Astrocyte of the cerebellum (primary cell): ENCODE data around the gene GGCX.

Source experiments
- DNase-seq: peaks from one replicate; pipeline ENCODE4 v3.0.0-alpha.2; 2011; ENCODE audit warnings: low read depth
- H3K4me3 ChIP-seq: 2 replicates; pipeline ENCODE4 v1.5.1; 2011; ENCODE audit warnings: mild to moderate bottlenecking, low read depth, low read length, moderate library complexity
- CTCF ChIP-seq: IDR thresholded peaks from 2 replicates; pipeline ENCODE4 v1.5.1; 2012; ENCODE audit warnings: low read length, low read depth, moderate library complexity, mild to moderate bottlenecking; ENCODE audit errors: missing control alignments
- in situ Hi-C: cut with HindIII; loops from 2 replicates; pipeline ENCODE4 v1.10.0; 2017; ENCODE audit warnings: low sequenced_read_pairs

Gene GGCX

GRCh38 chr2:85541753-85542457 is 19.4 kb downstream of the GGCX start:
- no peak for DNase-seq
- peak overlapping the region; percentile 82 for H3K4me3 ChIP-seq
- in situ Hi-C loops: no loop called here
- no peak for TF ChIP-seq CTCF

GRCh38 chr2:85541262-85541661 is 20.0 kb downstream of the GGCX start:
- in situ Hi-C loops: no loop called here
- TF ChIP-seq CTCF: no peak
- no peak for DNase-seq
- peak overlapping the region; percentile 82 for H3K4me3 ChIP-seq

GRCh38 chr2:85540133-85540648 is 21.1 kb downstream of the GGCX start:
- peak overlapping the region; percentile 82 for H3K4me3 ChIP-seq
- in situ Hi-C loops: no loop called here
- TF ChIP-seq CTCF: no peak
- no peak for DNase-seq

- no peak for DNase-seq
- in situ Hi-C loops: loop anchor here (5.0 kb wide), 1 partner anchor 117 kb away; no protein-coding TSS in a partner anchor
- no peak for TF ChIP-seq CTCF
- peak overlapping the region; percentile 82 for H3K4me3 ChIP-seq
These were observed 21.7 kb downstream of the GGCX start for GRCh38 chr2:85539361-85540132.

- in situ Hi-C loops: loop anchor here (5.0 kb wide), 1 partner anchor 116 kb away; no protein-coding TSS in a partner anchor
- peak within 1 kb of the TSS; percentile 82 for H3K4me3 ChIP-seq
- peak; percentile 75 for TF ChIP-seq CTCF
- peak; percentile 81 for DNase-seq
These were observed 22.6 kb downstream of the GGCX start, which contains the start of gene MAT2A for GRCh38 chr2:85538507-85539360. Gene MAT2A, plus strand, starts transcription at chr2:85539168. Its CDS starts 120 bp downstream, at chr2:85539288.
